H9 (cell line): ENCODE results near the gene GAK. TPM values are rescaled to one million over a fixed set of nuclear protein-coding genes. Genes with fewer than 3 reads are reported as not detected.

Experiments
- DNase-seq: peaks from one replicate; pipeline ENCODE4 v3.0.0-alpha.2; 2017
- H2AFZ ChIP-seq: one replicate; pipeline ENCODE4 v1.6.1; 2013; ENCODE audit warnings: mild to moderate bottlenecking, low read length, control low read depth, moderate library complexity
- H2AK5ac ChIP-seq: 2 replicates; pipeline ENCODE4 v1.6.1; 2013; ENCODE audit warnings: low read length, control low read depth, mixed read lengths; ENCODE audit not compliant: insufficient read length
- H2BK120ac ChIP-seq: one replicate; pipeline ENCODE4 v1.6.1; 2013; ENCODE audit warnings: low read depth, mild to moderate bottlenecking, low read length, control low read depth, inconsistent platforms; ENCODE audit not compliant: poor library complexity, severe bottlenecking
- H2BK12ac ChIP-seq: 2 replicates; pipeline ENCODE4 v1.6.1; 2013; ENCODE audit warnings: low read length, control low read depth, mixed read lengths, low read depth; ENCODE audit not compliant: insufficient read length
- H2BK15ac ChIP-seq: 2 replicates; pipeline ENCODE4 v1.6.1; 2013; ENCODE audit warnings: low read depth, low read length, control low read depth
- H2BK20ac ChIP-seq: one replicate; pipeline ENCODE4 v1.6.1; 2013; ENCODE audit warnings: low read depth, mild to moderate bottlenecking, low read length, control low read depth, inconsistent platforms; ENCODE audit not compliant: poor library complexity, severe bottlenecking
- H2BK5ac ChIP-seq: 2 replicates; pipeline ENCODE4 v1.6.1; 2013; ENCODE audit warnings: low read length, control low read depth, mixed read lengths; ENCODE audit not compliant: insufficient read length
- H3K14ac ChIP-seq: 2 replicates; pipeline ENCODE4 v1.6.1; 2013; ENCODE audit warnings: low read length, control low read depth; ENCODE audit not compliant: insufficient read depth
- H3K18ac ChIP-seq: 2 replicates; pipeline ENCODE4 v1.6.1; 2013; ENCODE audit warnings: low read depth, mild to moderate bottlenecking, mixed read lengths, low read length, control low read depth; ENCODE audit not compliant: insufficient read length
- H3K23ac ChIP-seq: 2 replicates; pipeline ENCODE4 v1.6.1; 2013; ENCODE audit warnings: low read length, control low read depth, mixed read lengths, low read depth; ENCODE audit not compliant: insufficient read length
- H3K23me2 ChIP-seq: 2 replicates; pipeline ENCODE4 v1.6.1; 2013; ENCODE audit warnings: low read depth, mild to moderate bottlenecking, mixed read lengths, low read length, control low read depth; ENCODE audit not compliant: insufficient read length, poor library complexity, severe bottlenecking
- H3K27ac ChIP-seq: 2 replicates; pipeline ENCODE4 v1.5.1; 2013; ENCODE audit warnings: low read length, control low read depth, mixed read lengths, low read depth; ENCODE audit not compliant: insufficient read length
- H3K27me3 ChIP-seq: 2 replicates; pipeline ENCODE4 v1.6.1; 2013; ENCODE audit warnings: low read length, control low read depth, inconsistent platforms; ENCODE audit not compliant: insufficient read depth
- H3K4ac ChIP-seq: 2 replicates; pipeline ENCODE4 v1.6.1; 2013; ENCODE audit warnings: low read depth, mild to moderate bottlenecking, control low read depth, inconsistent platforms, low read length, moderate library complexity
- H3K4me1 ChIP-seq: 2 replicates; pipeline ENCODE4 v1.6.1; 2013; ENCODE audit warnings: low read length, control low read depth, inconsistent platforms; ENCODE audit not compliant: insufficient read depth
- H3K4me2 ChIP-seq: 2 replicates; pipeline ENCODE4 v1.6.1; 2013; ENCODE audit warnings: low read length, control low read depth, mixed read lengths; ENCODE audit not compliant: insufficient read length, insufficient read depth
- H3K56ac ChIP-seq: 2 replicates; pipeline ENCODE4 v1.6.1; 2013; ENCODE audit warnings: low read depth, mild to moderate bottlenecking, mixed read lengths, low read length, control low read depth; ENCODE audit not compliant: insufficient read length
- H3K79me1 ChIP-seq: 2 replicates; pipeline ENCODE4 v1.6.1; 2013; ENCODE audit warnings: low read depth, mild to moderate bottlenecking, moderate library complexity, low read length, control low read depth, inconsistent platforms; ENCODE audit not compliant: insufficient read depth, poor library complexity, severe bottlenecking
- H3K79me2 ChIP-seq: 2 replicates; pipeline ENCODE4 v1.6.1; 2013; ENCODE audit warnings: low read length, control low read depth, inconsistent platforms; ENCODE audit not compliant: insufficient read depth
- H3K9ac ChIP-seq: 2 replicates; pipeline ENCODE4 v1.6.1; 2013; ENCODE audit warnings: low read length, control low read depth, mixed read lengths; ENCODE audit not compliant: insufficient read length; ENCODE audit errors: extremely low read depth
- H3K9me3 ChIP-seq: one replicate; pipeline ENCODE4 v1.6.1; 2013; ENCODE audit warnings: low read depth, low read length, inconsistent platforms; ENCODE audit not compliant: control insufficient read depth
- H3T11ph ChIP-seq: one replicate; pipeline ENCODE4 v1.6.1; 2013; ENCODE audit warnings: mild to moderate bottlenecking, low read length, control low read depth, inconsistent platforms
- H4K20me1 ChIP-seq: one replicate; pipeline ENCODE4 v1.6.1; 2013; ENCODE audit not compliant: control insufficient read depth, insufficient read length, insufficient read depth
- H4K5ac ChIP-seq: 2 replicates; pipeline ENCODE4 v1.6.1; 2013; ENCODE audit warnings: low read depth, mild to moderate bottlenecking, mixed read lengths, low read length, control low read depth; ENCODE audit not compliant: insufficient read length
- H4K8ac ChIP-seq: replicated peaks from 2 replicates; pipeline ENCODE4 v1.6.1; 2013; ENCODE audit warnings: low read length, control low read depth, mixed read lengths, low read depth; ENCODE audit not compliant: insufficient read length
- H4K91ac ChIP-seq: 2 replicates; pipeline ENCODE4 v1.6.1; 2013; ENCODE audit warnings: low read depth, mild to moderate bottlenecking, moderate library complexity, mixed read lengths, low read length, control low read depth; ENCODE audit not compliant: insufficient read length
- H3K27ac Mint-ChIP-seq, 3 experiments: 2 replicates in 2 of 3; 3 replicates in 1 of 3; pipeline ENCODE4 v1.8.0; 2020 to 2021; ENCODE audit warnings: mixed read lengths in 3 of 3, mild to moderate bottlenecking in 1 of 3, moderate library complexity in 1 of 3
- H3K27me3 Mint-ChIP-seq: 2 replicates; pipeline ENCODE4 v1.8.0; 2021; ENCODE audit warnings: low read depth, mild to moderate bottlenecking, moderate library complexity, mixed read lengths
- H3K36me3 Mint-ChIP-seq, 3 experiments: 2 replicates in 2 of 3; 3 replicates in 1 of 3; pipeline ENCODE4 v1.8.0; 2020 to 2021; ENCODE audit warnings: low read depth in 3 of 3, mixed read lengths in 3 of 3; ENCODE audit not compliant: insufficient read depth in 1 of 3
- H3K4me1 Mint-ChIP-seq, 2 experiments: 2 replicates each; pipeline ENCODE4 v1.8.0; 2020; ENCODE audit warnings: mixed read lengths in 2 of 2
- H3K4me3 Mint-ChIP-seq, 2 experiments: 2 replicates in 1 of 2; 3 replicates in 1 of 2; pipeline ENCODE4 v1.8.0; 2020 to 2021; ENCODE audit warnings: mild to moderate bottlenecking in 2 of 2, mixed read lengths in 2 of 2, moderate library complexity in 1 of 2
- H3K9me3 Mint-ChIP-seq, 2 experiments: 2 replicates in 1 of 2; 3 replicates in 1 of 2; pipeline ENCODE4 v1.8.0; 2020; ENCODE audit warnings: mild to moderate bottlenecking in 2 of 2, mixed read lengths in 2 of 2, moderate library complexity in 1 of 2
- CTCF ChIP-seq: fragments of 200-600 bp; sonication (generic); conservative IDR thresholded peaks from 3 replicates; pipeline ENCODE4 v1.8.0; 2021; ENCODE audit warnings: antibody characterized with exemption, mild to moderate bottlenecking
- WGBS: extraction: QIAGEN DNeasy Blood & Tissue Kit; methylation state at CpG from one replicate; pipeline ENCODE4 v1.1.7; 2013; ENCODE audit warnings: missing lambda C conversion rate, low lambda C conversion rate, mixed read lengths; ENCODE audit not compliant: insufficient read length; ENCODE audit errors: extremely low coverage; 5-methylcytosine and 5-hydroxymethylcytosine counted together
- total RNA-seq: library from RNA; stranded (reverse); gene quantifications from 2 replicates; pipeline ENCODE4 v1.2.1, GENCODE V29; 2021

Gene GAK
- total RNA-seq, 1 experiment from 2014 or later = 80.7 TPM

- H2AFZ ChIP-seq = no peak overlapping the region
- no peaks in the 10 kb centered on the region for H3K79me1 ChIP-seq
- DNase-seq = no peak
- Mint-ChIP-seq H3K4me1 (no peaks in the 10 kb centered on the region), H3K36me3 (peaks cover 9 to 10% (median 10%) of the 10 kb centered on the region in 3 experiments; a peak in 6 of 7 replicates), H3K27ac (no peak overlapping the region), H3K4me3 (no peak overlapping the region), H3K27me3 (no peaks in the 10 kb centered on the region; the same call in 1 of the 2 replicates), H3K9me3 (peaks cover 6 to 7% of the 10 kb centered on the region in 2 experiments; a peak in 4 of 5 replicates)
- no peaks in the 10 kb centered on the region for H3K79me2 ChIP-seq
- no peak overlapping the region for H2BK120ac ChIP-seq
- H4K5ac ChIP-seq = no peak overlapping the region
- H3K27ac ChIP-seq = no peak overlapping the region
- no peaks in the 10 kb centered on the region for H4K20me1 ChIP-seq
- H3K18ac ChIP-seq = no peak overlapping the region
- no peak overlapping the region for H3K14ac ChIP-seq
- no peak overlapping the region for H4K8ac ChIP-seq
- no peak overlapping the region for H3T11ph ChIP-seq
- H3K23me2 ChIP-seq = no peaks in the 10 kb centered on the region
- H2BK12ac ChIP-seq = no peak overlapping the region
- H4K91ac ChIP-seq = no peak overlapping the region
- H3K23ac ChIP-seq = no peak overlapping the region
- H2BK15ac ChIP-seq = no peak overlapping the region
- no CpG with 5 or more reads among the region's 9 CpGs for WGBS
- H3K27me3 ChIP-seq = no peaks in the 10 kb centered on the region
- H2AK5ac ChIP-seq = no peak overlapping the region
- no peak overlapping the region for H2BK5ac ChIP-seq
- H3K9me3 ChIP-seq = no peaks in the 10 kb centered on the region
- H3K4me1 ChIP-seq = no peaks in the 10 kb centered on the region
- no peak overlapping the region for H3K4me2 ChIP-seq
- TF ChIP-seq CTCF = no peak
- H2BK20ac ChIP-seq = no peak overlapping the region
- H3K4ac ChIP-seq = no peak overlapping the region
- H3K9ac ChIP-seq = no peak overlapping the region
- no peak overlapping the region for H3K56ac ChIP-seq
Measured at GRCh38 chr4:845233-845835, 86.8 kb downstream of the GAK start.
